RWPE2 (cell line): ENCODE results near the gene AGBL4.

ENCODE experiments used
- ATAC-seq: fragments of 200-7000 bp; cut with Tn5 transposase; 3 replicates; pipeline ENCODE4 v1.9.1; 2021; ENCODE audit warnings: low read depth
- DNase-seq: peaks from one replicate; pipeline ENCODE4 v3.0.0-alpha.2; 2020; ENCODE audit warnings: low spot score
- H3K27ac ChIP-seq: fragments of 450-650 bp; 2 replicates; pipeline ENCODE4 v1.5.1; 2017; ENCODE audit warnings: mild to moderate bottlenecking; ENCODE audit not compliant: poor library complexity, severe bottlenecking
- H3K27me3 ChIP-seq: fragments of 250-450 bp; sonication (Bioruptor Pico); 2 replicates; pipeline ENCODE4 v1.5.1; 2021; ENCODE audit warnings: mild to moderate bottlenecking, moderate library complexity; ENCODE audit not compliant: insufficient read depth, poor library complexity, severe bottlenecking
- H3K36me3 ChIP-seq: fragments of 250-450 bp; sonication (Bioruptor Pico); 2 replicates; pipeline ENCODE4 v1.5.1; 2020; ENCODE audit warnings: low read depth, mild to moderate bottlenecking, moderate library complexity
- H3K4me1 ChIP-seq: fragments of 250-450 bp; sonication (Bioruptor Pico); 2 replicates; pipeline ENCODE4 v1.5.1; 2021; ENCODE audit warnings: mild to moderate bottlenecking, moderate library complexity; ENCODE audit not compliant: insufficient read depth, poor library complexity, severe bottlenecking
- H3K4me3 ChIP-seq: fragments of 250-450 bp; sonication (Bioruptor Pico); 2 replicates; pipeline ENCODE4 v1.5.1; 2021; ENCODE audit warnings: mild to moderate bottlenecking, moderate library complexity; ENCODE audit not compliant: severe bottlenecking
- H3K9me3 ChIP-seq: fragments of 250-450 bp; sonication (Bioruptor Pico); 2 replicates; pipeline ENCODE4 v1.5.1; 2021; ENCODE audit warnings: mild to moderate bottlenecking, moderate library complexity; ENCODE audit not compliant: severe bottlenecking
- CTCF ChIP-seq: fragments of 450-650 bp; IDR thresholded peaks from one replicate; pipeline ENCODE4 v1.5.1; 2017; ENCODE audit warnings: mild to moderate bottlenecking, moderate library complexity; ENCODE audit not compliant: poor library complexity, severe bottlenecking

AGBL4 gene

DNA sequence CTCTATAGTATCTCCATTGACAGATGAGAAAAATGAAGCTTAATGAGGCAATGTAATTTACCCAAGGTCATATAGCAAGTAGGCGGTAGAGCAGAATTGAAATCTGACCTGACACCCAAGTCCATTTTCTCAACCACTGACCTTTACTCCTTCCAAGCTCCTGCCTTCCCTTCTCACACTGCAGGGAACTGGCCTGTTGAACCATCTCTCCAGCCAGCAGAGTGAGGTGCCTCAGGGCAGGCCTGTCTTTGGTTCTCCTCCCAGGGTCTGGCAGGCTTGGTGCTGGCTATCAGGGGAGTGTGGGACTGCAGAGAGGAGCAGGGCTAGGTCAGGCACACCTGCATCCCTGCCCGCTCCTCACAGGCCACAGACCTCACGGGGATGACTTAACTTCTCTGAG, 1373.9 kb downstream of the AGBL4 start:
- TF ChIP-seq CTCF = no peak
- Histone ChIP-seq H3K36me3 (no peaks in the 10 kb centered on the region), H3K27ac (no peak overlapping the region)

DNA sequence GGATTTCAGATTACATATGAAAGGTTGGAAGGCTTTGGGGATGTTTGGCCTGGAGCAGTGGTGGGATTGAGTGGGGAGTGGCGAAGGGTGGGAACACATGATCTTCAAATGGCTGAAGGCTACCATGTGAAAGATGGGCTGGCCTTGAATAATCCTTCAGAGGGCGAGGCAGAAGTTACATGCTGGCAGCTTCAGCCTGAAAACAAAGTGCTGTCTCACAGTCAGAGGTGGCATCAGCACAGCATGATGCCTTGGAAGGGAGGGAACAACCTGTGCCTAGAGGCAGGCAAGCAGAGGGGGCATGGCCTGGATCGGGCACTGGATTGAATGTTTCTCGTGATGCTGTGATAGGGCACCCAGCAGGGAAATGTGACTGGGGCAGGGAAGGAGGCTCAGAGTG, 1377.9 kb downstream of the AGBL4 start:
- DNase-seq (no peak), ATAC-seq (no peak)
- Histone ChIP-seq H3K27ac (no peak overlapping the region), H3K36me3 (no peaks in the 10 kb centered on the region), H3K9me3 (no peaks in the 10 kb centered on the region), H3K4me1 (no peaks in the 10 kb centered on the region), H3K27me3 (no peaks in the 10 kb centered on the region), H3K4me3 (no peak overlapping the region)
- no peak for TF ChIP-seq CTCF

More for the DNA sequence above, 1373.9 kb downstream of the AGBL4 start:
- no peaks in the 10 kb centered on the region for H3K27me3 ChIP-seq
- H3K4me3 ChIP-seq = no peak overlapping the region
- ATAC-seq = no peak; the same call in 2 of the 3 replicates
- DNase-seq = no peak
- no peaks in the 10 kb centered on the region for H3K9me3 ChIP-seq
- no peaks in the 10 kb centered on the region for H3K4me1 ChIP-seq

GRCh38 chr1:48644905-48645605, 1378.7 kb downstream of the AGBL4 start:
- TF ChIP-seq CTCF = no peak
- Histone ChIP-seq H3K36me3 (no peaks in the 10 kb centered on the region), H3K4me3 (no peak overlapping the region), H3K27ac (no peak overlapping the region), H3K4me1 (no peaks in the 10 kb centered on the region), H3K9me3 (no peaks in the 10 kb centered on the region), H3K27me3 (no peaks in the 10 kb centered on the region)
- DNase-seq (no peak), ATAC-seq (no peak)

GRCh38 chr1:48644190-48644900, 1379.4 kb downstream of the AGBL4 start:
- TF ChIP-seq CTCF = no peak
- H3K4me1 ChIP-seq = no peaks in the 10 kb centered on the region
- DNase-seq = no peak
- ATAC-seq = no peak
- no peak overlapping the region for H3K27ac ChIP-seq
- H3K36me3 ChIP-seq = no peaks in the 10 kb centered on the region
- H3K4me3 ChIP-seq = no peak overlapping the region
- H3K27me3 ChIP-seq = no peaks in the 10 kb centered on the region
- no peaks in the 10 kb centered on the region for H3K9me3 ChIP-seq

DNA sequence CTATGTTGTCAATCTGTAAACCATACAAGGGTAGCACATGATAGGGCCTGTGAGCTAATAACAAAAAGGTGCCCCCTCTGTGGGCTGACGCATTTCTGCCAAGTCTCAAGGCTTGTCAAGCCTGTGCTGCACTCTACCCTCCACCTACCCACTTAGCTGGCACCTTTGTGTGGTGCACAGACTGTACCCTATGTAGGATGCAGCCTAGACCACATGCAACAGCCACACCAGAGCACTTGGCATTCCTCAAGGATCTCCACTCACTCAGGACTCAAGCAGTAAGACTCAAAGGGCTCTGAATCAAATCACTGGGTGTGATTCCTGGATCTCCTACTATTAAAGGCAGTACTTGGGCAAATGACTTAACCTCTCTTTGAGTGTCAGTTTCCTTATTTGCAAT, 1380.6 kb downstream of the AGBL4 start:
- no peak for ATAC-seq
- Histone ChIP-seq H3K27me3 (no peaks in the 10 kb centered on the region), H3K9me3 (no peaks in the 10 kb centered on the region), H3K4me3 (no peak overlapping the region), H3K4me1 (no peaks in the 10 kb centered on the region), H3K36me3 (no peaks in the 10 kb centered on the region), H3K27ac (no peak overlapping the region)
- TF ChIP-seq CTCF = no peak
- no peak for DNase-seq
